Measurements from ENCODE around the gene LDAF1.
"Not testable (repeated sequence)": the region's sequence is repeated elsewhere in the genome, so short reads cannot be mapped to it uniquely, and the experiment has no call there.

The LDAF1 gene

GRCh38 chr16:21195330-21195729, 36.9 kb downstream of the LDAF1 start:
- not testable (repeated sequence) for DNase-seq (ENCODE audit: low read depth in 2 of 2)

GRCh38 chr16:21197112-21197511, 38.6 kb downstream of the LDAF1 start:
- no peak for DNase-seq (ENCODE audit: low read depth in 2 of 2)

DNA sequence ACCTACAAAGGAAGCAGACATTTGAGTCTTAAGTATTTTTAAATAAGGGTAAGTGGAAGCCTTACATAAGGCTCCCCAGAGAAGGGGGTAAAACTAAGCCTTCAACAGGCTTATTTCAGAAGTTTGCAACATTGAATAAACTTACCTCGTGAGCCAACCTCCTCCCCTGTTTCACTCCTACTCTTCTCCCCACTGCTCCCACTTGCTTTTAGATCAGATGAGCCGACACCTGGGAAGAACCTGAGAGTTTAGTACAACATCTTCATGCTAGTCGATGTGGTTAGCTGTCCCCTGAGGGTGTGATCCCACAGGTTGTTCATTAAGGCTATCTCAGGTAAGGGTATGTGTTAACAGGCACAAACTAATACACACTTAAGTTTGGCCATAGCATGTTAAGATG, 39.1 kb downstream of the LDAF1 start:
- DNase-seq (ENCODE audit: low read depth in 2 of 2) = no peak

- DNase-seq (ENCODE audit: low read depth in 2 of 2) = no peak
These were observed 41.2 kb downstream of the LDAF1 start for GRCh38 chr16:21199607-21200218.

DNA sequence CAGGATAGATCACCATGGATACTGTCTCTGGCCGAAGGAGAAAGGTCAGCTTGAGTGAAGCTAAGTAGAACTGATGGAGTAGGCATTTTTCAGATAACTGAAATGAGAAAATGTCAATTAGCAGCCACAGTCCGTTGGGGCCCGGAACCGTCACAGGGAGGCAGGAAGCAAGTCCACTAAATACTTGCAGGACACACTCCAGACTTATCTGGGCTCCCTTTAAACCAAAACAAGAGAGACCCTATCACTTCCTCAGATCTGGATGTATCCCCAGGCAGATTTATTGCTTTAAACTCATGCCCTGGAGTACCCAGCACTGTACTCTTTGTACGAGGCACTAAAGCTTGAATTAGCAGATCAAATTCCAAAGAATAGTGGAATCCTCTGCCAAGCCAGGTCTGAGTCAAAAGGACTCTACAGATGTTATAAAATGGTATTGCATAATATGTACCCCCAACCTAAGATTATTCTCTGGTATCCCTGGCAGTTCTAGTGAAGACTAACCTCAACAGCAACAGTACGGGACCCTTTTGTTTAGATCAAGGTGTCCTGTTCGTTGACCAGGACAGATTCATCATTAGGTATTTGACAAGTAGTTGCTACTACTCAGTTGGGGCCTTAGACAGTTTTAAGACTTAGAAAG, 44.8 kb downstream of the LDAF1 start:
- DNase-seq (ENCODE audit: low read depth in 2 of 2) = no peak

GRCh38 chr16:21205303-21205702, 46.8 kb downstream of the LDAF1 start:
- DNase-seq (ENCODE audit: low read depth in 2 of 2) = no peak

GRCh38 chr16:21206550-21206949, 48.1 kb downstream of the LDAF1 start:
- DNase-seq (ENCODE audit: low read depth in 2 of 2) = no peak

GRCh38 chr16:21208446-21209230, 50.2 kb downstream of the LDAF1 start:
- DNase-seq (ENCODE audit: low read depth in 2 of 2) = no peak

DNA sequence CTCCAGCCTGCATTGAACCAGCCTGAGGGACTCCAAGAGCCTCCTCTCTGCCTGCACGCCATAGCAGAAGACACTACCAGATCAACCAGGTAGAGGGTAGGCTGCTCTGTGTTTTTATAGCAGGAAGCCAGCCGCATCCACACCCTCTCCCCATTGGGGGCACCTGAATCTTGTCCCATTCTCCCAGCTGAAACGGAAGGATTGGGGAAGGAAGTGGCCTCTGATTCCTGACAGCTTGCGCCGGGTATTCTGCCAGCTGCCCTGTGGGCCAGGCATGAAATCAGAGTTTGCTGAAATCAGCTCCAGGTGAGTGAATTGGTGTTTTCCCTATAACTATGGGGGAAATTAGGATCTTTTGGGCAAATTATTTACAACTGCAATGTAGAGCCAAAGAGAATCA, 53.0 kb downstream of the LDAF1 start, which contains the start of gene ZP2:
ZP2 (minus strand) TSS at position 89 of the 400 bp plus-strand sequence; CDS start at position 62, 27 bp downstream.
- DNase-seq (ENCODE audit: low read depth in 2 of 2) = no peak

DNA sequence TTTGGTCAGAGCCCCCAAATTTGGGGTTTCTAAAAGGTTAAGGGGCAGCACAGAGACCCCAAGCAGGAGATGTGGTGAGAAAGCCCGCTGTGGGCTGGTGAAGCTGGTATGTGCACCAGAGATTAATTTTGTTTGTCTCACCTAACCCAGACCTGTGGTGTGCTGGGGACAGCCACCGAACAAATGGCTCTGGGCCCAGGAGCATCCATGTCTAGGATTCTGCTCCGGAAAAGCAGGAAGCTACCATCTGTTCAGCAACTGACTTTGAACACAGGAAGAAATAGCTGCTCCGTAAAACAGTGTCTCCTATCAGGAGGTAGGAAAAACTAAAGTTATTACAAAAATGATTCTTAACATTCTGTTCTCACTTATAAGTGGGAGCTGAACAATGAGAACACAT, 55.6 kb downstream of the LDAF1 start:
- no peak for DNase-seq (ENCODE audit: low read depth in 2 of 2)

GRCh38 chr16:21217121-21217520, 58.6 kb downstream of the LDAF1 start:
- no peak for DNase-seq (ENCODE audit: low read depth in 2 of 2)

GRCh38 chr16:21218153-21218552, 59.7 kb downstream of the LDAF1 start:
- no peak for DNase-seq (ENCODE audit: low read depth in 2 of 2)

DNA sequence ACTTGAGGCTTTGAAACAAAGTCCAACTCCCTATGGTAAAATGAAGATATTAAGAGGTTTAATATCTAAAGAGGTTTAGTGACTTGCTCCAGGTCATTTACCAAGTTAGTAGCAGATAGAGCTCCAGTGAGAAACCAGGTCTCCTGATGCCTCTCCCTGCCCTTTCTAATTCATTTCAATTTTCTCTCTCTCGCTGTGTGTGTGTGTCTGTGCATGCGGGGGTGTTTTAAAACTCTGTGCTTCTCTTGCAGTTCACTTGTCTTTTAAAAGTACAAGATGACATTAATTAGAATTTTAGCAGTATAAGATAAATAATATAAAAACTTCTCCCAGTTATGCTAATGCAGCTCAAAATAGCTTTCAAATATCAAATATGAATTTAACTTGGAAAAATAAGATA, 61.1 kb downstream of the LDAF1 start:
- no peak for DNase-seq (ENCODE audit: low read depth in 2 of 2)

DNA sequence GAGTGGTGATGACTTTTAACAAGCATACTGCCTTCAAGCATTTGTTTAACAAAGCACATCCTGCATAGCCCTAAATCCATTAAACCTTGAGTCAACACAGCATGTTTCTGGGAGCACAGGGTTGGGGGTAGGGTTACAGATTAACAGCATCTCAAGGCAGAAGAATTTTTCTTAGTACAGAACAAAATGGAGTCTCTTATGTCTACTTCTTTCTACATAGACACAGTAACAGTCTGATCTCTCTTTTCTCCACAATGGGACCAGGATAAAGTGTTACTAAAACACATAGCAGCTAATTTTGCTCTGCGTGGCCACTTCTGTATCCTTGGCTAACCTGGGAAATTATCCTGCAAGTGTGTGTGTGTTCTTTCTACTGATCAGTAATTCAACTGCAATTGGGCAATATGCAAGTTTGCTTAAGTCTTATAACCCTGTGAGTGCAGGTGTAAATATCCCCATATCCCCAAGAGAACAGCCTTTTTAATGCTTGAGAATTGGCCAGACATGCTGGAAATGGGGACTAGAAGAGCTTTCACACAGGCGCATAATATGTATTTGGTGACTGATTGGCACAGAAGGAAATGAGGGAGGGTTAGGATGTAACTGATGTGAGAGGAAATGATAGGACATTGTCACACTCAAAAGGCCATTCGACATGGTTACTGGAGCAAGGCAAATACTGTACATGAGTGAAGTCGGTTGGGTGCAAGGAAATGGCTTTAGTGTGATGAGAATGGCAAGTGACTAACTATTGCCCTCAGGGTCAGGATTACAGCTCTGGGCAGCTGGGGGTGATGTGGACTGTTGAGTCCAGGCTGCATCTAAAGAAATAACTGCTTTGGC, 64.2 kb downstream of the LDAF1 start:
- no peak for DNase-seq (ENCODE audit: low read depth in 2 of 2)

DNA sequence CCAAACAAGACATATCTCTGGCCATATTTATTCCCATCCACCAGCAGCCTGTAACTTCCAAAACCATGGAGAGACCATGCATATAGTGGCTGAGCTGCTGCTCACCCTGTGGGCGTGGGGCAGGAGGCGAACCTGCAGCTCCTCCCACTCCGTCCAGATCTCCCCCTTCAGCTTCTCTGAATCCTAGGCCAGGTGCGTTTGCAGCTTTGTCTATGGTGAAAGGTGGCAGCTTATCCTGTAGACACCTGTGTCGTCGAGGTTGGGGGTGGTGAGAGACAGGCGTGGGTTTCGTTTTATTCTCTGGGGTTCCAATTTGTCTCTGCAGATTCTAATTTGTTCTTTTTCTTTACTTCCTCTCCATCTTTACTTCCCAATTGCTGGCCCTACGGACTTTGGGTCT, 65.3 kb downstream of the LDAF1 start:
- DNase-seq (ENCODE audit: low read depth in 2 of 2) = no peak

GRCh38 chr16:21224800-21225199, 66.3 kb downstream of the LDAF1 start:
- DNase-seq (ENCODE audit: low read depth in 2 of 2) = no peak

- DNase-seq (ENCODE audit: low read depth in 2 of 2) = no peak
These were observed 68.3 kb downstream of the LDAF1 start for GRCh38 chr16:21226749-21227148.

GRCh38 chr16:21227866-21228265, 69.4 kb downstream of the LDAF1 start:
- no peak for DNase-seq (ENCODE audit: low read depth in 2 of 2)

DNA sequence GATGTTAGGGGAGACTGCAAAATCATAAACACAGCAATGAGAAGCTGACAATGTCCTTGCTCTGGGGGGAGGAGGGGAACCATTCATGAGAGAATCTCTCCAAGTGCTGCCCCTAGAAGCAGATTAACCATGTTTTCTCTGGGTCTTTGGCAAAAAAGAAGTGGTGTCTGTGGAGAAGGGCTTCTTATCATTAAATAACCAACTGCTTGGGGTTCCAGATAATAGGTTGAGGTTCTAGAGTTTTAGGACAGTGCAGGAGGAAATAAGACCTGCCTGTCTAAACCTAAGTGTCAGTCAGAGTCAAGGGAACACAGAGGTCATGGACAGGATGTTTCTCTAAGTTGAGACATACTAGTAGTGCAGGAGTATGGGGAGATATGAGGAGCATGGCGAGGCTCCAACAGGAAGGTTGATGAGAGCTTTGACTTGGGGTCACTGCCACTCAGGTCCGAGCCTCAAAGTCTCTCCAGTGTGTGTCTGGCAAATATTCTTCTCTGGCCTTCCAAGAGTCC, 69.9 kb downstream of the LDAF1 start:
- no peak for DNase-seq (ENCODE audit: low read depth in 2 of 2)
